Kidney tubule cell (primary cell): Measurements from ENCODE around the gene G0S2.

ENCODE experiments used
- DNase-seq: peaks from one replicate; pipeline ENCODE4 v3.0.0-alpha.2; 2018; ENCODE audit warnings: low spot score

G0S2 gene

DNA sequence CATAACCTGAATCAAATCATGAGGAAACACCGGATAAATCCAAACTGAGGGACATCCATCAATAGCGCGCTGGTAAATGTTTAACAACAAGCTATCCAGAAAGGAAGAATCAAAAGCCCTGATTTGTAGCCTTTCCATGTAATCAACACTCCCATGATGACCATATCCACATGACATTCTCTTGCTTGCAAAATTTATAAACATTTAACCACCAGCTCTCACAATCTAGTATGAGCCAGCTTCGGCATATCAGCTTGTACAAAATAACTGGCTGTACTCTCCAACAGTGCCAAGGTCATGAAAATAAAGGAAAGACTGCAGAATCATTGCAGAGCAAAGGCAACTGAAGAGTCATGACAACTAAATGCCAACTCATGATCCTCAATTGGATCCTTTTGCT lies 45.1 kb downstream of the G0S2 start:
- no peak for DNase-seq

DNA sequence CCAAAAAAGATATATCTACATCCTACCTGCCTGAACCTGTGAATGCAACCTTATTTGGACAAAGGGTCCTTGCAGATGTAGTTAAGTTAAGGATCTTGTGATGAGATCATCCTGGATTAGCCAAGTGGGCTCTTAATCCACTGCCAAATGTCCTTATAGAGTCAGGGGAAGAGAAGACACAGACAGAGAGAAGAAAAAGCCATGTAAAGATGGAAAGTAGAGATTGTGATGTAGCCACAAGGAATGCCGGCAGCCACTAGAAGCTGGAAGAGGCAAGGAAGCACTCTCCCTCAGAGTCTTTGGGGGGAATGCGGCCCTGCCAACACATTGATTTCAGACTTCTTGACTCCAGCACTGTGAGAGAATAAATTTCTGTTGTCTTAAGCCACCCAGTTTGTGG lies 45.6 kb downstream of the G0S2 start:
- DNase-seq, result no peak

DNA sequence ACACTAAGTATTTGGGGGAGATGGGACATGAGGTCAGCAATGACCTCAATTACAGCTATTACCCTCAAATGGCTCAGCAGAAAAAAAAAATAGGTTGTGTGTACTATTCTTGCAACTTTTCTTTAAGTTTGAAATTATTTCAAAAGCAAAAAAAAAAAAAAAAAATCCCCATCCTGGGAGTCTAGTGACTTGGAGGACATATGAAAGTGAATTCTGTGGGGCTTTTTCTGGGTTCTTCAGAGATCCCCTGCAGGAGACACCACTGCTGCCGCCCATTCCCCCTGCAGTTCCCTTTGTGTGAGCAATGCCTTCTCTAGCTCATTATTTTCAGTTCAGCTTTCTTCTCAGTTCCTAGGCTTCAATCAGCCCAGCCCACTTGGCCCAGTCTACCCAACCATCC lies 46.1 kb downstream of the G0S2 start:
- DNase-seq, result no peak

DNA sequence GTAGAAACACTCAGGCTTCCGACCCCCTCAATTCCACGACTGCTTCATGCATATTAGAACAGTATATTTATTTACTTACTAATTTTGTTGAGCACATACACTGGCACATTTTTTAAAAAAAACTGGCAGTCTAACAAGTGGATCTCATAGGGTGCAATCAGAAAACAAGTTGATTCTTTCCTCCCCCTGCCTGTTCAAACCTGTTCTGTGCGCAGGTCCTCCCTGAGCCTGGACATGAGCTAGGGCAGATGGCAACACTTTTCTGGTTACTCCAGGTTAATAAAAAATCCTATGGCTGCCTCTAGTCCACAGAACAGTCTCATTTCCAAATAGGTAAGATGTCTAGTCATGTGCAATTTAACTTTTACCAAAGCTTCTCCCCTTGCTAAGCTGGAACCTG lies 48.1 kb downstream of the G0S2 start:
- DNase-seq, result no peak

DNA sequence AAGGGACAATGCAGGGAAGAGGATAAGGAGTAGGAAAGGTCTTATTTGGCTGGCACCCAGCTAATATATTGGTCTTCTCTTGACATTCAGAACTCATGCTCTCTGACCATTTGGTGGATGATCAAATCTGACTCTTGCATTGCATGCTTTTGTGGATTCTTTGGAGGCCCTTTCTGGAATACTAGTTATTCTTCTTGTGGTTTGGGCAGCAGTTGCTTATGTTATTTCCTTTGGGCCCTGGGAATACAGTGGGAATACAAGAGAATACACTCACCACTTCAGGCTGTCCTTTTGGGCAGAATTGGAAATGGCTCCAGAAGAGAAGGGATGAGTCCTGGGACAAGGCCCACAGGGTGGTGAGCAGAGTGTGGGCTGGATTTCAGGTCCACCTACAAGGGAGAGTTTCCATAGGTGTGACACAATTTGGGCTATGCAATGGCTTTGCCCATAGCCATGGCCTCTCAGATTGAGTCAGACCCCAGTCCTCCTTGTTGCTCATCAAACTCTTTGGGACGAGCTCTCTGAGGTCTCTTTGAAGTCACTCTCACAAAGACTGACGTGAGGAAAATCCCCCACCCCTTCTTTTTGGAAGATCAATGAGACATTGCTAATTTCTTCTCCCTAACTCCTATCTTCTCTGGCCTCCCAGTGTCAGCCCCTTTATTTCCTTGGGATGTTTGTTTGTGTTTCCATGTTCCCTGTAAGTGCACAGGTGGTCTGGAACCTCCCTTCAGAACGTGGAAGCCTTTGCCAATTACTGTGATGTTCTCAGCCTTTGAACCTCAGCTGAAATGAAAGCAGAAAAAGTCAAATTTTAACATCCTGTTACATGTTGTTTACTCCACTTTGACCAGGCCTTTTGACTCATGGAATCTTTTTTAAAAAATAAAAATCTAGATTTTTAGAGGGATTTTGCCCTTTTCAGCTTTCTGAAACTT lies 48.8 kb downstream of the G0S2 start:
- no peak for DNase-seq
